Keratinocyte (primary cell): ENCODE data around the gene EXOC6B.
"Not testable (repeated sequence)": the region's sequence is repeated elsewhere in the genome, so short reads cannot be mapped to it uniquely, and the experiment has no call there.

Source experiments
- CTCF ChIP-seq, 3 experiments: IDR thresholded peaks in 1 of 3; conservative IDR thresholded peaks in 1 of 3; optimal IDR thresholded peaks in 1 of 3; 2 replicates in 2 of 3; 3 replicates in 1 of 3; pipeline versions ENCODE3 to v1.5.1; 2011; ENCODE audit warnings: low read length in 3 of 3, mild to moderate bottlenecking in 3 of 3, moderate library complexity in 2 of 3, control low read depth in 1 of 3, inconsistent platforms in 1 of 3; ENCODE audit not compliant: insufficient read depth in 2 of 3; ENCODE audit errors: extremely low read depth in 1 of 3
- EZH2 ChIP-seq: IDR thresholded peaks from one replicate; pipeline ENCODE4 v1.6.1; 2012; ENCODE audit warnings: inconsistent platforms, mild to moderate bottlenecking, low read length, moderate library complexity

GRCh38 chr2:72421771-72422379 lies 404.0 kb downstream of the EXOC6B start:
- TF ChIP-seq CTCF (optimal IDR thresholded peaks at IDR 0.05 in 1 of 3, IDR thresholded peaks at IDR 0.05 in 1 of 3, conservative IDR thresholded peaks at IDR 0.05 in 1 of 3; ENCODE audit: extremely low read depth in 1 of 3, insufficient read depth in 2 of 3, low read length in 3 of 3); EZH2: not testable (repeated sequence)
